ENCODE data around the gene CALML6. TPM values are rescaled to one million over a fixed set of nuclear protein-coding genes. Genes with fewer than 3 reads are reported as not detected.

CALML6 gene
- total and polyA plus RNA-seq, 2 of the 8 experiments (the other 6 are each of a cell fraction or from before 2014, with no cell fraction given), result 0.54 to 1.3 TPM

DNA sequence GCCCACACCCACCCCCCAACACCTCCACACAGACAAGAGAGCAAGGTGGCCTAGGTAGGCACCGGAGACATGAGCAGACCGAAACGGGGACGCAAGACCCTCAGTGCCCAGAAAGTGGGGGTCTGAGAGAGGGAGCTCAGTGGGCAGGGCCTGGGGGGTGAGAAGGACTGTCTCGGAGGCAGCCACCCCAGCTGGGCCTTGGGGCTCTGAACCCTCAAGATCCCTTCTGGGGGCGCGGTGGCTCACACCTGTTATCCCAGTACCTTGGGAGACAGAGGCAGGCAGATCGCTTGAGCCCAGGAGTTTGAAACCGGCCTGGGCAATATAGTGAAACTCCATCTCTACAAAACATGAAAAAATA is 15.1 kb upstream of the CALML6 start:
- H3K14ac ChIP-seq (ENCODE audit: insufficient read length), result no peak overlapping the region
- H3K23me2 ChIP-seq (ENCODE audit: low read depth, low read length), result no peaks in the 10 kb centered on the region
- no peak overlapping the region for H3K56ac ChIP-seq (replicated peaks; ENCODE audit: insufficient read length, low read depth, low read length)
- H2BK15ac ChIP-seq (ENCODE audit: low read length), result no peak overlapping the region
- H3K9me3 ChIP-seq (ENCODE audit: insufficient read depth in 2 of 2, low read depth in 1 of 2, low read length in 1 of 2), result no peaks in the 10 kb centered on the region
- no peak overlapping the region for H2BK5ac ChIP-seq (ENCODE audit: low read depth, low read length)
- H4K8ac ChIP-seq (ENCODE audit: extremely low read depth, insufficient read depth, low read length), result no peak overlapping the region
- WGBS, 2 experiments (ENCODE audit: extremely low coverage in 1 of 2, insufficient coverage in 1 of 2, insufficient read length in 1 of 2, insufficient replicate concordance in 2 of 2, low coverage in 1 of 2, low lambda C conversion rate in 2 of 2, missing lambda C conversion rate in 1 of 2), result 93% methylated on average over 9 of the region's 9 CpGs; no CpG with 5 or more reads in 1 of the 2 experiments
- ChIA-PET POLR2A (ENCODE audit: partially characterized antibody) (interaction anchor here (1.0 to 1.7 kb wide), 6 partner anchors 9 to 118 kb away, joined by 3 to 8 read pairs (median 4); no protein-coding TSS in a partner anchor), CTCF (ENCODE audit: partially characterized antibody) (interaction anchor here (0.9 to 7.0 kb wide), 17 partner anchors 7 to 145 kb away, joined by 3 to 64 read pairs (median 4); partner anchors contain the start of gene CALML6)
- no peak overlapping the region for H3K4me2 ChIP-seq (ENCODE audit: insufficient read depth in 1 of 2, low read depth in 2 of 2, low read length in 2 of 2)
- H3K79me1 ChIP-seq (ENCODE audit: low read depth, low read length), result no peaks in the 10 kb centered on the region
- no peak overlapping the region for H2AK5ac ChIP-seq (ENCODE audit: low read depth, low read length)
- peak overlapping the region; percentile 54 for H4K91ac ChIP-seq (replicated peaks; ENCODE audit: insufficient read length, low read length)
- H3K36me3 ChIP-seq (ENCODE audit: control insufficient read depth in 2 of 4, insufficient read depth in 4 of 4, low read length in 3 of 4), result no peaks in the 10 kb centered on the region
- no peaks in the 10 kb centered on the region; a peak in 1 of 7 replicates for H3K27me3 ChIP-seq (replicated peaks in 1 of 4; ENCODE audit: control insufficient read depth in 3 of 4, extremely low read depth in 1 of 4, insufficient read depth in 3 of 4, low read length in 3 of 4)
- peak overlapping the region; percentile 68; the same call in 1 of the 2 replicates for H2BK12ac ChIP-seq (ENCODE audit: low read depth, low read length)
- no peak overlapping the region for H4K5ac ChIP-seq (ENCODE audit: insufficient read length, low read depth, low read length)
- DNase-seq (ENCODE audit: low read depth in 1 of 2, low spot score in 2 of 2) (no peak), FAIRE-seq (no peak)
- H3K18ac ChIP-seq (ENCODE audit: extremely low read depth, low read length), result no peak overlapping the region; the same call in 1 of the 2 replicates
- H3K4ac ChIP-seq (replicated peaks; ENCODE audit: insufficient read length, low read depth, low read length), result no peak overlapping the region
- H3K4me3 ChIP-seq (ENCODE audit: extremely low read depth in 1 of 4, insufficient read depth in 2 of 4, low read depth in 3 of 4, low read length in 4 of 4), result no peak overlapping the region
- no peak overlapping the region for H2AFZ ChIP-seq (ENCODE audit: low read length)
- no peak overlapping the region; the same call in 1 of the 2 replicates for H2BK20ac ChIP-seq (ENCODE audit: low read length)
- no peak overlapping the region for H3K23ac ChIP-seq (ENCODE audit: insufficient read length)
- peaks cover 0 to 6% of the 10 kb centered on the region in 2 experiments for H4K20me1 ChIP-seq (replicated peaks in 1 of 2; ENCODE audit: control insufficient read depth in 1 of 2, insufficient read depth in 2 of 2, low read length in 2 of 2)
- H3K27ac ChIP-seq (ENCODE audit: low read depth, low read length), result no peak overlapping the region
- no peaks in the 10 kb centered on the region for H3K79me2 ChIP-seq (ENCODE audit: control insufficient read depth in 1 of 2, insufficient read depth in 2 of 2, low read length in 2 of 2)
- no peak overlapping the region for H2BK120ac ChIP-seq (replicated peaks; ENCODE audit: low read depth, low read length)
- no peak overlapping the region for H3K9ac ChIP-seq (replicated peaks in 1 of 4; ENCODE audit: extremely low read depth in 1 of 4, low read depth in 3 of 4, low read length in 3 of 4)
- peaks cover 0 to 14% (median 3%) of the 10 kb centered on the region in 4 experiments; a peak in 5 of 7 replicates for H3K4me1 ChIP-seq (replicated peaks in 1 of 4; ENCODE audit: control insufficient read depth in 3 of 4, insufficient read depth in 4 of 4, low read length in 3 of 4)
- TF ChIP-seq CREB1 (IDR thresholded peaks at IDR 0.05), result no peak
- TF ChIP-seq KDM4A (IDR thresholded peaks at IDR 0.05; ENCODE audit: low read depth, low read length, severe bottlenecking), result no peak
- TF ChIP-seq SRF (IDR thresholded peaks at IDR 0.05; ENCODE audit: low read depth, low read length), result no peak
- no peak for TF ChIP-seq TEAD4 (IDR thresholded peaks at IDR 0.05; ENCODE audit: low read depth, low read length)
- TF ChIP-seq TAF1 (IDR thresholded peaks at IDR 0.05; ENCODE audit: low read depth, low read length), result no peak
- no peak for TF ChIP-seq EZH2 (IDR thresholded peaks at IDR 0.05; ENCODE audit: low read depth, low read length, severe bottlenecking)
- no peak for TF ChIP-seq ZNF274 (IDR thresholded peaks at IDR 0.05; ENCODE audit: borderline replicate concordance, extremely low read depth, low read length)
- no peak for TF ChIP-seq CTCF (IDR thresholded peaks at IDR 0.05; ENCODE audit: control extremely low read depth in 1 of 3, insufficient read depth in 1 of 3, low read depth in 1 of 3, low read length in 3 of 3)
- no peak for TF ChIP-seq MAFK (IDR thresholded peaks at IDR 0.05; ENCODE audit: low read depth, low read length)
- no peak for TF ChIP-seq BRCA1 (IDR thresholded peaks at IDR 0.05; ENCODE audit: low read depth, low read length)
- no peak for TF ChIP-seq EP300 (IDR thresholded peaks at IDR 0.05; ENCODE audit: borderline replicate concordance in 1 of 2, low read depth in 2 of 2, low read length in 2 of 2)
